PFSK-1 (cell line): ENCODE results near the gene GON4L.

ENCODE experiments used
- FOXP2 ChIP-seq: optimal IDR thresholded peaks from 2 replicates; pipeline ENCODE3; 2011; ENCODE audit warnings: borderline replicate concordance, control low read depth, inconsistent platforms; ENCODE audit not compliant: insufficient read depth; ENCODE audit errors: extremely low read length, extremely low read depth
- POLR2AphosphoS5 ChIP-seq: IDR thresholded peaks from 2 replicates; pipeline ENCODE4 v1.6.1; 2012; ENCODE audit warnings: low read depth, mild to moderate bottlenecking, control low read depth, low read length, moderate library complexity
- REST ChIP-seq, 2 experiments: IDR thresholded peaks; 2 replicates each; pipeline versions ENCODE4 v1.6.1 to v1.8.0; 2011 to 2012; ENCODE audit warnings: low read depth in 2 of 2, low read length in 2 of 2, control low read depth in 1 of 2, inconsistent platforms in 1 of 2, mild to moderate bottlenecking in 1 of 2, moderate library complexity in 1 of 2; ENCODE audit not compliant: insufficient read depth in 1 of 2
- SIN3A ChIP-seq: IDR thresholded peaks from 2 replicates; pipeline ENCODE4 v1.6.1; 2012; ENCODE audit warnings: mild to moderate bottlenecking, low read length, moderate library complexity, borderline replicate concordance; ENCODE audit not compliant: insufficient read depth
- TAF1 ChIP-seq: IDR thresholded peaks from 2 replicates; pipeline ENCODE4 v1.6.1; 2012; ENCODE audit warnings: low read length, control low read depth, borderline replicate concordance; ENCODE audit not compliant: insufficient read depth

Gene GON4L

GRCh38 chr1:155872527-155872926 is 15.5 kb upstream of the GON4L start:
- no peak for TF ChIP-seq REST (IDR thresholded peaks at IDR 0.05; ENCODE audit: insufficient read depth in 1 of 2, low read depth in 2 of 2, low read length in 2 of 2)
- TF ChIP-seq SIN3A, result no peak
- TF ChIP-seq FOXP2, result no peak
- TF ChIP-seq TAF1, result no peak
- TF ChIP-seq POLR2AphosphoS5, result no peak

- TF ChIP-seq TAF1, result no peak
- no peak for TF ChIP-seq REST (IDR thresholded peaks at IDR 0.05; ENCODE audit: insufficient read depth in 1 of 2, low read depth in 2 of 2, low read length in 2 of 2)
- no peak for TF ChIP-seq POLR2AphosphoS5
- no peak for TF ChIP-seq FOXP2
- no peak for TF ChIP-seq SIN3A
These were observed 14.4 kb upstream of the GON4L start for GRCh38 chr1:155871390-155871789.

- TF ChIP-seq POLR2AphosphoS5, result no peak
- no peak for TF ChIP-seq SIN3A
- no peak for TF ChIP-seq FOXP2
- TF ChIP-seq TAF1, result no peak
- TF ChIP-seq REST (IDR thresholded peaks at IDR 0.05; ENCODE audit: insufficient read depth in 1 of 2, low read depth in 2 of 2, low read length in 2 of 2), result no peak
These were observed 10.8 kb upstream of the GON4L start for GRCh38 chr1:155867766-155868165.

- TF ChIP-seq TAF1 (no peak), FOXP2 (no peak), POLR2AphosphoS5 (no peak), SIN3A (no peak), REST (IDR thresholded peaks at IDR 0.05; ENCODE audit: insufficient read depth in 1 of 2, low read depth in 2 of 2, low read length in 2 of 2) (no peak)
These were observed 7.4 kb upstream of the GON4L start for GRCh38 chr1:155864393-155864792.

- TF ChIP-seq SIN3A (no peak), TAF1 (no peak), POLR2AphosphoS5 (no peak), REST (IDR thresholded peaks at IDR 0.05; ENCODE audit: insufficient read depth in 1 of 2, low read depth in 2 of 2, low read length in 2 of 2) (no peak), FOXP2 (no peak)
These were observed 4.9 kb upstream of the GON4L start for GRCh38 chr1:155861896-155862295.
